Erythroblast (primary cell): Measurements from ENCODE around the gene SET.

ENCODE experiments used
- GATA1 ChIP-seq: IDR thresholded peaks from 2 replicates; pipeline ENCODE4 v1.6.1; 2011; ENCODE audit warnings: low read depth, mild to moderate bottlenecking, control low read depth, low read length, moderate library complexity
- POLR2A ChIP-seq: IDR thresholded peaks from 2 replicates; pipeline ENCODE4 v1.6.1; 2011; ENCODE audit warnings: mild to moderate bottlenecking, low read length

DNA sequence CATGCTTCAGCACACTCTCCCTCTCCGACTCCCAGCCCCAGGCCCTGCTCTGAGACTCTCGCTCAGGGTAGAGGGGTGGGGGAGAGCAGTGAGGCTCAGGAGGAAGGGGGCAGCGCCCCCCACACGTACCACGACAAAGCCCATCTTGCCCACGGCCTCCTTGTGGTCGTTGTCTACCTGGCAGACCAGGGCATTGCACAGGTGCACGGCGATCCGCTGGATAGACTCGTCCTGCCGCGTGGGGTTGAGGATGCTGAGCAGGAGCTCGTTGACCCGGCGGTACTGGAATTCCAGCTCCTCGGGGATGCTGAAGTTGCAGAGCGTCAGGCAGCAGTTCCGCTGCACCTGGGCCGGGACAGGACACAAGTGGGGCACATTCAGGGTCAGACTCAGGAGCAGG, 53.4 kb downstream of the SET start:
- no peak for TF ChIP-seq POLR2A
- TF ChIP-seq GATA1: no peak
